CD14-positive monocyte (primary cell): ENCODE results near the gene VCP. TPM values are rescaled to one million over a fixed set of nuclear protein-coding genes. Genes with fewer than 3 reads are reported as not detected.

Experiments
- DNase-seq, 3 donors: peaks; one replicate each; pipeline ENCODE4 v3.0.0-alpha.2; 2011 to 2022
- H2AFZ ChIP-seq: 2 replicates; pipeline ENCODE4 v1.6.0; 2012; ENCODE audit warnings: mild to moderate bottlenecking, low read depth, low read length, inconsistent platforms; ENCODE audit not compliant: insufficient read depth, poor library complexity, severe bottlenecking
- H3K27ac ChIP-seq, 2 donors: 1 replicate in 1 of 2; 2 replicates in 1 of 2; pipeline ENCODE4 v1.5.1; 2012 to 2013; ENCODE audit warnings: low read length in 2 of 2, control low read depth in 1 of 2, inconsistent platforms in 1 of 2, low read depth in 1 of 2, mild to moderate bottlenecking in 1 of 2
- H3K27me3 ChIP-seq, 2 donors: one replicate each; pipeline versions ENCODE4 v1.6.0 to v1.6.1; 2011 to 2013; ENCODE audit warnings: low read length in 2 of 2; ENCODE audit not compliant: control insufficient read depth in 2 of 2, insufficient read depth in 2 of 2
- H3K36me3 ChIP-seq, 2 donors: replicated peaks in 1 of 2; 1 replicate in 1 of 2; 2 replicates in 1 of 2; pipeline versions ENCODE4 v1.5.1 to v1.6.1; 2012 to 2013; ENCODE audit warnings: low read length in 2 of 2, control low read depth in 1 of 2, inconsistent platforms in 1 of 2, mild to moderate bottlenecking in 1 of 2; ENCODE audit not compliant: insufficient read depth in 2 of 2, control insufficient read depth in 1 of 2
- H3K4me1 ChIP-seq, 2 donors: 1 replicate in 1 of 2; 2 replicates in 1 of 2; pipeline versions ENCODE4 v1.5.1 to v1.6.1; 2012 to 2013; ENCODE audit warnings: low read length in 2 of 2, control low read depth in 1 of 2, inconsistent platforms in 1 of 2, mild to moderate bottlenecking in 1 of 2, moderate library complexity in 1 of 2; ENCODE audit not compliant: insufficient read depth in 2 of 2, control insufficient read depth in 1 of 2
- H3K4me2 ChIP-seq: replicated peaks from 2 replicates; pipeline ENCODE3; 2012; ENCODE audit warnings: low read length, moderate library complexity, mild to moderate bottlenecking; ENCODE audit not compliant: poor library complexity, severe bottlenecking; ENCODE audit errors: extremely low read depth
- H3K4me3 ChIP-seq, 3 experiments: fragments of 200-600 bp in 1 of 3; sonication (generic) in 1 of 3; replicated peaks in 1 of 3; 1 replicate in 2 of 3; 2 replicates in 1 of 3; pipeline ENCODE4 v1.5.1; 2011 to 2013; ENCODE audit warnings: low read length in 3 of 3, mild to moderate bottlenecking in 3 of 3, control low read depth in 2 of 3, low read depth in 2 of 3, inconsistent platforms in 1 of 3, moderate library complexity in 1 of 3
- H3K79me2 ChIP-seq: 2 replicates; pipeline ENCODE4 v1.6.0; 2012; ENCODE audit warnings: mild to moderate bottlenecking, control low read depth, inconsistent platforms, low read length, moderate library complexity; ENCODE audit not compliant: insufficient read depth
- H3K9ac ChIP-seq: 2 replicates; pipeline ENCODE4 v1.6.0; 2017; ENCODE audit warnings: low read length, mild to moderate bottlenecking; ENCODE audit not compliant: insufficient read depth, poor library complexity, severe bottlenecking
- H3K9me3 ChIP-seq, 2 donors: replicated peaks in 1 of 2; 1 replicate in 1 of 2; 2 replicates in 1 of 2; pipeline versions ENCODE4 v1.5.1 to v1.6.1; 2012 to 2013; ENCODE audit warnings: low read length in 2 of 2, control low read depth in 1 of 2; ENCODE audit not compliant: control insufficient read depth in 1 of 2, insufficient read depth in 1 of 2
- H4K20me1 ChIP-seq: 2 replicates; pipeline ENCODE4 v1.6.0; 2012; ENCODE audit warnings: mild to moderate bottlenecking, low read length, control low read depth, moderate library complexity; ENCODE audit not compliant: insufficient read depth
- H3K27ac Mint-ChIP-seq, 7 donors: one replicate each; pipeline ENCODE4 v1.8.0; 2020; ENCODE audit warnings: mild to moderate bottlenecking in 7 of 7, mixed read lengths in 7 of 7, moderate library complexity in 6 of 7, inconsistent platforms in 2 of 7
- H3K27me3 Mint-ChIP-seq, 3 donors: one replicate each; pipeline ENCODE4 v1.8.0; 2021 to 2022; ENCODE audit warnings: low read depth in 3 of 3, mild to moderate bottlenecking in 3 of 3, mixed read lengths in 3 of 3, moderate library complexity in 3 of 3, inconsistent platforms in 1 of 3
- H3K36me3 Mint-ChIP-seq, 2 donors: one replicate each; pipeline ENCODE4 v1.8.0; 2020; ENCODE audit warnings: mixed read lengths in 2 of 2, inconsistent platforms in 1 of 2, mild to moderate bottlenecking in 1 of 2
- H3K4me1 Mint-ChIP-seq: one replicate; pipeline ENCODE4 v1.8.0; 2020; ENCODE audit warnings: mild to moderate bottlenecking, mixed read lengths
- H3K4me3 Mint-ChIP-seq, 2 donors: one replicate each; pipeline ENCODE4 v1.8.0; 2020; ENCODE audit warnings: mild to moderate bottlenecking in 2 of 2, mixed read lengths in 2 of 2, moderate library complexity in 1 of 2
- H3K9me3 Mint-ChIP-seq, 7 donors: one replicate each; pipeline ENCODE4 v1.8.0; 2020 to 2022; ENCODE audit warnings: mixed read lengths in 7 of 7, mild to moderate bottlenecking in 6 of 7, moderate library complexity in 6 of 7, inconsistent platforms in 2 of 7
- WGBS: methylation state at CpG from one replicate; pipeline ENCODE4 v1.1.5; 2013; ENCODE audit warnings: missing lambda C conversion rate; ENCODE audit not compliant: insufficient coverage; 5-methylcytosine and 5-hydroxymethylcytosine counted together
- intact Hi-C, 2 donors: fragments of 100-400 bp; cut with micrococcal nuclease; formaldehyde crosslinking; loops; one replicate each; pipeline versions ENCODE4 v1.15.0 to v1.15.1; 2023
- polyA plus RNA-seq, 3 donors: library from polyadenylated mRNA; depleted of rRNA in 1 of 3; unstranded in 2 of 3; stranded (reverse) in 1 of 3; fragments of 300-500 nt in 2 of 3; fragments of >200 nt in 1 of 3; fragmentation: Illumina TruSeq in 2 of 3; gene quantifications; 1 replicate in 2 of 3; 2 replicates in 1 of 3; pipeline ENCODE4 v1.2.3, GENCODE V29; 2012 to 2021
- TF ChIP-seq, protein P1 (sequence below): fragments of 200-600 bp; IDR thresholded peaks from one replicate; pipeline ENCODE4 v1.8.0; 2022; ENCODE audit warnings: antibody characterized with exemption, mild to moderate bottlenecking

Gene VCP
- polyA plus RNA-seq, 3 donors, result 100 to 180 (median 130) TPM

DNA sequence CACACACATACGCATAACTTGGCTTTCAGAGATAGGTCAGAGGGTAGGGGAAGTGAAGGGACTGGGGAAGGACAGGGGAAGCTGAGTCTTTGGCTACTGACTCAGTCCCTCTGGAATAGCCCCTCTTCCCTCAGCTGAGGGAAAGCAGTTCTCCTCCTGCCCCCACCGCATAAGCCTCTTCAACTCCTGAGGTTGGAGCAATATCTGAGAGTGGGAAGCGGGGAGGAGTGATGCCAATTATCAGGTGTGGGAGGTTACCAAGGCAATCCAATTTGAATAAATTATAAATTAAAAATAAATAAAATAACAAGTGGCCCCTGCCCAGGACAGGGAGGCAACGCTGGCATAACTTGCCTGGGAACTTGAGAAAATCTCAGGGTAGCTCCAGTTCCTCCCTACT, 32.2 kb upstream of the VCP start:
- no CpG with 5 or more reads among the region's 4 CpGs for WGBS
- H3K4me3 ChIP-seq, result no peak overlapping the region
- Mint-ChIP-seq H3K36me3 (peaks cover 61 to 74% of the 10 kb centered on the region in 2 donors), H3K27me3 (peaks cover 0 to 3% (median 0%) of the 10 kb centered on the region in 3 donors), H3K4me3 (no peak overlapping the region), H3K4me1 (peaks cover 32% of the 10 kb centered on the region), H3K9me3 (peaks cover 0 to 1% (median 0%) of the 10 kb centered on the region in 7 donors), H3K27ac (peak overlapping the region in 6 of 7 donors; percentile 79 to 99 (median 98))
- H3K4me2 ChIP-seq, result no peak overlapping the region
- TF ChIP-seq, protein P1, sequence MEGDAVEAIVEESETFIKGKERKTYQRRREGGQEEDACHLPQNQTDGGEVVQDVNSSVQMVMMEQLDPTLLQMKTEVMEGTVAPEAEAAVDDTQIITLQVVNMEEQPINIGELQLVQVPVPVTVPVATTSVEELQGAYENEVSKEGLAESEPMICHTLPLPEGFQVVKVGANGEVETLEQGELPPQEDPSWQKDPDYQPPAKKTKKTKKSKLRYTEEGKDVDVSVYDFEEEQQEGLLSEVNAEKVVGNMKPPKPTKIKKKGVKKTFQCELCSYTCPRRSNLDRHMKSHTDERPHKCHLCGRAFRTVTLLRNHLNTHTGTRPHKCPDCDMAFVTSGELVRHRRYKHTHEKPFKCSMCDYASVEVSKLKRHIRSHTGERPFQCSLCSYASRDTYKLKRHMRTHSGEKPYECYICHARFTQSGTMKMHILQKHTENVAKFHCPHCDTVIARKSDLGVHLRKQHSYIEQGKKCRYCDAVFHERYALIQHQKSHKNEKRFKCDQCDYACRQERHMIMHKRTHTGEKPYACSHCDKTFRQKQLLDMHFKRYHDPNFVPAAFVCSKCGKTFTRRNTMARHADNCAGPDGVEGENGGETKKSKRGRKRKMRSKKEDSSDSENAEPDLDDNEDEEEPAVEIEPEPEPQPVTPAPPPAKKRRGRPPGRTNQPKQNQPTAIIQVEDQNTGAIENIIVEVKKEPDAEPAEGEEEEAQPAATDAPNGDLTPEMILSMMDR, result no peak
- DNase-seq, result no peak
- peaks cover 65 to 81% of the 10 kb centered on the region in 2 donors for H3K36me3 ChIP-seq
- intact Hi-C loops, result no loop called here
- peaks cover 31% of the 10 kb centered on the region for H3K79me2 ChIP-seq
- no peak overlapping the region for H2AFZ ChIP-seq
- H3K27ac ChIP-seq, result peak overlapping the region in 1 of 2 donors; percentile 86
- no peak overlapping the region for H3K9ac ChIP-seq
- H3K27me3 ChIP-seq, result no peaks in the 10 kb centered on the region
- peaks cover 64% of the 10 kb centered on the region for H4K20me1 ChIP-seq
- peaks cover 21 to 33% of the 10 kb centered on the region in 2 donors for H3K4me1 ChIP-seq
- no peaks in the 10 kb centered on the region for H3K9me3 ChIP-seq

DNA sequence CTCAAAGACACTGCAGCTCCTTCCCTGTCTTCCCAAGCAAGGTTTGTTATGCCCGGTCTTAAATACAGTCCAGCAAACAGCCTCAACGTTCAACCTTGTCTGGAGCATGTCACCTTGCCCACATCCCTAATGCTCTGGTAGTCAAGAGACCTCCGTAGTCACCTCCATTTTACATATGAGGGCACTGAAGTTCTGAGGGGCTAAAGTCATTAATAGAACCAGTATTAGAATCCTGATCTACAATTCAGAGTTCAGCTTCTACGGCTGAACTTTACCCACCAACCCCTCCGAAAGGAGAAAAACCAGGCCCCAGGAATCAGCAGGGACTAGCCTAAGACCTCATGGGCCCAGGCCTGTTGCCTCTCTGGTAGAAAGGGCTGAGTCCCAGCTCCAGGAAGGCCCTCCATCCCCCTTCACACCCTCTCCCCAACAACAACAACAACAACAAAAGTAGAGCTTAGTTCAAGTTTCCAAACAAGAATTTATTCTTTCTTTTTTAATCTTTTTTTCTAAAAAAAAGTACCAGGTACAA, 31.3 kb upstream of the VCP start:
- peaks cover 55% of the 10 kb centered on the region for H4K20me1 ChIP-seq
- no peaks in the 10 kb centered on the region for H3K9me3 Mint-ChIP-seq
- peak overlapping the region; percentile 74 to 86 for H3K27ac ChIP-seq
- WGBS, result 29% methylated on average over 1 of the region's 5 CpGs
- H3K79me2 ChIP-seq, result peaks cover 23% of the 10 kb centered on the region
- peaks cover 57 to 72% of the 10 kb centered on the region in 2 donors for H3K36me3 Mint-ChIP-seq
- H3K9ac ChIP-seq, result peak overlapping the region; percentile 66
- H3K27ac Mint-ChIP-seq, result peak overlapping the region; percentile 96 to 99 (median 98)
- H3K4me1 ChIP-seq, result peaks cover 17 to 28% of the 10 kb centered on the region in 2 donors
- peaks cover 64 to 76% of the 10 kb centered on the region in 2 donors for H3K36me3 ChIP-seq
- intact Hi-C loops, result no loop called here
- H3K27me3 ChIP-seq, result no peaks in the 10 kb centered on the region
- no peaks in the 10 kb centered on the region for H3K9me3 ChIP-seq
- no peak overlapping the region for H2AFZ ChIP-seq
- peaks cover 0 to 3% (median 0%) of the 10 kb centered on the region in 3 donors for H3K27me3 Mint-ChIP-seq
- DNase-seq, result no peak
- peaks cover 24% of the 10 kb centered on the region for H3K4me1 Mint-ChIP-seq
- H3K4me3 Mint-ChIP-seq, result peak overlapping the region; percentile 92 to 96
- peak overlapping the region in 2 of 3 experiments; percentile 78 to 88 for H3K4me3 ChIP-seq
- peak overlapping the region; percentile 82 for H3K4me2 ChIP-seq
- TF ChIP-seq, protein P1, result no peak
